GM12875 (cell line): Measurements from ENCODE around the gene NAV2.
"Not testable (repeated sequence)": the region's sequence is repeated elsewhere in the genome, so short reads cannot be mapped to it uniquely, and the experiment has no call there.

Experiments
- H3K4me3 ChIP-seq: one replicate; pipeline ENCODE4 v1.5.1; 2011; ENCODE audit warnings: low read depth, low read length, control low read depth
- CTCF ChIP-seq: IDR thresholded peaks from 2 replicates; pipeline ENCODE4 v1.5.1; 2011; ENCODE audit warnings: low read depth, mild to moderate bottlenecking, control low read depth, inconsistent platforms, low read length, moderate library complexity, borderline replicate concordance; ENCODE audit not compliant: insufficient read depth

Gene NAV2

GRCh38 chr11:19957294-19957943, 244.8 kb downstream of the NAV2 start:
- no peak overlapping the region for H3K4me3 ChIP-seq
- TF ChIP-seq CTCF, result no peak

GRCh38 chr11:19958204-19958603, 245.6 kb downstream of the NAV2 start:
- no peak for TF ChIP-seq CTCF
- H3K4me3 ChIP-seq, result no peak overlapping the region

GRCh38 chr11:19959210-19959609, 246.6 kb downstream of the NAV2 start:
- no peak overlapping the region for H3K4me3 ChIP-seq
- no peak for TF ChIP-seq CTCF

GRCh38 chr11:19959648-19960059, 247.0 kb downstream of the NAV2 start:
- H3K4me3 ChIP-seq, result no peak overlapping the region
- TF ChIP-seq CTCF, result no peak

- H3K4me3 ChIP-seq, result not testable (repeated sequence)
Measured at GRCh38 chr11:19960410-19960809, 247.8 kb downstream of the NAV2 start.

- no peak for TF ChIP-seq CTCF
- H3K4me3 ChIP-seq, result no peak overlapping the region
Measured at GRCh38 chr11:19961225-19961624, 248.6 kb downstream of the NAV2 start.

- no peak overlapping the region for H3K4me3 ChIP-seq
- TF ChIP-seq CTCF, result no peak
Measured at GRCh38 chr11:19962053-19962800, 249.6 kb downstream of the NAV2 start.
